CD14-positive monocyte (primary cell): ENCODE data around the gene GRIK3. TPM values are rescaled to one million over a fixed set of nuclear protein-coding genes. Genes with fewer than 3 reads are reported as not detected.

Experiments used
- DNase-seq, 3 donors: peaks; one replicate each; pipeline ENCODE4 v3.0.0-alpha.2; 2011 to 2022
- H2AFZ ChIP-seq: 2 replicates; pipeline ENCODE4 v1.6.0; 2012; ENCODE audit warnings: mild to moderate bottlenecking, low read depth, low read length, inconsistent platforms; ENCODE audit not compliant: insufficient read depth, poor library complexity, severe bottlenecking
- H3K27ac ChIP-seq, 2 donors: 1 replicate in 1 of 2; 2 replicates in 1 of 2; pipeline ENCODE4 v1.5.1; 2012 to 2013; ENCODE audit warnings: low read length in 2 of 2, control low read depth in 1 of 2, inconsistent platforms in 1 of 2, low read depth in 1 of 2, mild to moderate bottlenecking in 1 of 2
- H3K27me3 ChIP-seq, 2 donors: one replicate each; pipeline versions ENCODE4 v1.6.0 to v1.6.1; 2011 to 2013; ENCODE audit warnings: low read length in 2 of 2; ENCODE audit not compliant: control insufficient read depth in 2 of 2, insufficient read depth in 2 of 2
- H3K36me3 ChIP-seq, 2 donors: replicated peaks in 1 of 2; 1 replicate in 1 of 2; 2 replicates in 1 of 2; pipeline versions ENCODE4 v1.5.1 to v1.6.1; 2012 to 2013; ENCODE audit warnings: low read length in 2 of 2, control low read depth in 1 of 2, inconsistent platforms in 1 of 2, mild to moderate bottlenecking in 1 of 2; ENCODE audit not compliant: insufficient read depth in 2 of 2, control insufficient read depth in 1 of 2
- H3K4me1 ChIP-seq, 2 donors: 1 replicate in 1 of 2; 2 replicates in 1 of 2; pipeline versions ENCODE4 v1.5.1 to v1.6.1; 2012 to 2013; ENCODE audit warnings: low read length in 2 of 2, control low read depth in 1 of 2, inconsistent platforms in 1 of 2, mild to moderate bottlenecking in 1 of 2, moderate library complexity in 1 of 2; ENCODE audit not compliant: insufficient read depth in 2 of 2, control insufficient read depth in 1 of 2
- H3K4me2 ChIP-seq: replicated peaks from 2 replicates; pipeline ENCODE3; 2012; ENCODE audit warnings: low read length, moderate library complexity, mild to moderate bottlenecking; ENCODE audit not compliant: poor library complexity, severe bottlenecking; ENCODE audit errors: extremely low read depth
- H3K4me3 ChIP-seq, 3 experiments: fragments of 200-600 bp in 1 of 3; sonication (generic) in 1 of 3; replicated peaks in 1 of 3; 1 replicate in 2 of 3; 2 replicates in 1 of 3; pipeline ENCODE4 v1.5.1; 2011 to 2013; ENCODE audit warnings: low read length in 3 of 3, mild to moderate bottlenecking in 3 of 3, control low read depth in 2 of 3, low read depth in 2 of 3, inconsistent platforms in 1 of 3, moderate library complexity in 1 of 3
- H3K79me2 ChIP-seq: 2 replicates; pipeline ENCODE4 v1.6.0; 2012; ENCODE audit warnings: mild to moderate bottlenecking, control low read depth, inconsistent platforms, low read length, moderate library complexity; ENCODE audit not compliant: insufficient read depth
- H3K9ac ChIP-seq: 2 replicates; pipeline ENCODE4 v1.6.0; 2017; ENCODE audit warnings: low read length, mild to moderate bottlenecking; ENCODE audit not compliant: insufficient read depth, poor library complexity, severe bottlenecking
- H3K9me3 ChIP-seq, 2 donors: replicated peaks in 1 of 2; 1 replicate in 1 of 2; 2 replicates in 1 of 2; pipeline versions ENCODE4 v1.5.1 to v1.6.1; 2012 to 2013; ENCODE audit warnings: low read length in 2 of 2, control low read depth in 1 of 2; ENCODE audit not compliant: control insufficient read depth in 1 of 2, insufficient read depth in 1 of 2
- H4K20me1 ChIP-seq: 2 replicates; pipeline ENCODE4 v1.6.0; 2012; ENCODE audit warnings: mild to moderate bottlenecking, low read length, control low read depth, moderate library complexity; ENCODE audit not compliant: insufficient read depth
- H3K27ac Mint-ChIP-seq, 7 donors: one replicate each; pipeline ENCODE4 v1.8.0; 2020; ENCODE audit warnings: mild to moderate bottlenecking in 7 of 7, mixed read lengths in 7 of 7, moderate library complexity in 6 of 7, inconsistent platforms in 2 of 7
- H3K27me3 Mint-ChIP-seq, 3 donors: one replicate each; pipeline ENCODE4 v1.8.0; 2021 to 2022; ENCODE audit warnings: low read depth in 3 of 3, mild to moderate bottlenecking in 3 of 3, mixed read lengths in 3 of 3, moderate library complexity in 3 of 3, inconsistent platforms in 1 of 3
- H3K36me3 Mint-ChIP-seq, 2 donors: one replicate each; pipeline ENCODE4 v1.8.0; 2020; ENCODE audit warnings: mixed read lengths in 2 of 2, inconsistent platforms in 1 of 2, mild to moderate bottlenecking in 1 of 2
- H3K4me1 Mint-ChIP-seq: one replicate; pipeline ENCODE4 v1.8.0; 2020; ENCODE audit warnings: mild to moderate bottlenecking, mixed read lengths
- H3K4me3 Mint-ChIP-seq, 2 donors: one replicate each; pipeline ENCODE4 v1.8.0; 2020; ENCODE audit warnings: mild to moderate bottlenecking in 2 of 2, mixed read lengths in 2 of 2, moderate library complexity in 1 of 2
- H3K9me3 Mint-ChIP-seq, 7 donors: one replicate each; pipeline ENCODE4 v1.8.0; 2020 to 2022; ENCODE audit warnings: mixed read lengths in 7 of 7, mild to moderate bottlenecking in 6 of 7, moderate library complexity in 6 of 7, inconsistent platforms in 2 of 7
- WGBS: methylation state at CpG from one replicate; pipeline ENCODE4 v1.1.5; 2013; ENCODE audit warnings: missing lambda C conversion rate; ENCODE audit not compliant: insufficient coverage; 5-methylcytosine and 5-hydroxymethylcytosine counted together
- intact Hi-C, 2 donors: fragments of 100-400 bp; cut with micrococcal nuclease; formaldehyde crosslinking; loops; one replicate each; pipeline versions ENCODE4 v1.15.0 to v1.15.1; 2023
- polyA plus RNA-seq, 3 donors: library from polyadenylated mRNA; depleted of rRNA in 1 of 3; unstranded in 2 of 3; stranded (reverse) in 1 of 3; fragments of 300-500 nt in 2 of 3; fragments of >200 nt in 1 of 3; fragmentation: Illumina TruSeq in 2 of 3; gene quantifications; 1 replicate in 2 of 3; 2 replicates in 1 of 3; pipeline ENCODE4 v1.2.3, GENCODE V29; 2012 to 2021
- TF ChIP-seq, protein P1 (sequence below): fragments of 200-600 bp; IDR thresholded peaks from one replicate; pipeline ENCODE4 v1.8.0; 2022; ENCODE audit warnings: antibody characterized with exemption, mild to moderate bottlenecking

The GRIK3 gene
- polyA plus RNA-seq, 3 donors, result not detected

DNA sequence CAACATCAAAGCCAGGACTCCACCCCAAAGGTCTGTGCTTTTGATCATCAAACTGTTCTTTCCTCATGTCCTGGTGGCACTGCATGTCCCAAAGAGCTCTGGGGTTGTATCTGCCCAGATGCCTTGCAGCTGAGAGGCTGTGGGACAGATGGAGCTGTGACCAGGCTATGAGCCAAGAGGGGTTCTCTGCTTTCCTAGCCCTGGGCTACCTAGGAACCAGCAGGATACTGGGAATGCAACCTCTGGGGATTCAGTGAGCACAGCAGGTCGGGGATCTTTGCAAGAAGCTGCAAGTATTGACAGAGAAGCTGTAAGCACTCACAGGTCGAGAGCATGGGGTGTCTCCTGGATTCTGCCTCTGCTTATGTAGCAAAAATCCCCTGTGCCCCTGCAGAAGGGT is 186.6 kb downstream of the GRIK3 start:
- Histone ChIP-seq H4K20me1 (no peaks in the 10 kb centered on the region), H2AFZ (no peak overlapping the region), H3K27me3 (no peaks in the 10 kb centered on the region), H3K9ac (no peak overlapping the region), H3K79me2 (no peaks in the 10 kb centered on the region), H3K36me3 (no peaks in the 10 kb centered on the region), H3K4me2 (no peak overlapping the region), H3K9me3 (no peaks in the 10 kb centered on the region), H3K4me1 (no peaks in the 10 kb centered on the region), H3K27ac (no peak overlapping the region), H3K4me3 (no peak overlapping the region)
- Mint-ChIP-seq H3K4me1 (no peaks in the 10 kb centered on the region), H3K27ac (no peak overlapping the region), H3K36me3 (no peaks in the 10 kb centered on the region), H3K4me3 (no peak overlapping the region), H3K9me3 (peaks cover 0 to 2% (median 0%) of the 10 kb centered on the region in 7 donors), H3K27me3 (peaks cover 14 to 29% (median 15%) of the 10 kb centered on the region in 3 donors)
- no peak for DNase-seq
- intact Hi-C loops, result no loop called here
- TF ChIP-seq, protein P1, sequence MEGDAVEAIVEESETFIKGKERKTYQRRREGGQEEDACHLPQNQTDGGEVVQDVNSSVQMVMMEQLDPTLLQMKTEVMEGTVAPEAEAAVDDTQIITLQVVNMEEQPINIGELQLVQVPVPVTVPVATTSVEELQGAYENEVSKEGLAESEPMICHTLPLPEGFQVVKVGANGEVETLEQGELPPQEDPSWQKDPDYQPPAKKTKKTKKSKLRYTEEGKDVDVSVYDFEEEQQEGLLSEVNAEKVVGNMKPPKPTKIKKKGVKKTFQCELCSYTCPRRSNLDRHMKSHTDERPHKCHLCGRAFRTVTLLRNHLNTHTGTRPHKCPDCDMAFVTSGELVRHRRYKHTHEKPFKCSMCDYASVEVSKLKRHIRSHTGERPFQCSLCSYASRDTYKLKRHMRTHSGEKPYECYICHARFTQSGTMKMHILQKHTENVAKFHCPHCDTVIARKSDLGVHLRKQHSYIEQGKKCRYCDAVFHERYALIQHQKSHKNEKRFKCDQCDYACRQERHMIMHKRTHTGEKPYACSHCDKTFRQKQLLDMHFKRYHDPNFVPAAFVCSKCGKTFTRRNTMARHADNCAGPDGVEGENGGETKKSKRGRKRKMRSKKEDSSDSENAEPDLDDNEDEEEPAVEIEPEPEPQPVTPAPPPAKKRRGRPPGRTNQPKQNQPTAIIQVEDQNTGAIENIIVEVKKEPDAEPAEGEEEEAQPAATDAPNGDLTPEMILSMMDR, result no peak
- WGBS, result 0% methylated on average over 2 of the region's 2 CpGs

DNA sequence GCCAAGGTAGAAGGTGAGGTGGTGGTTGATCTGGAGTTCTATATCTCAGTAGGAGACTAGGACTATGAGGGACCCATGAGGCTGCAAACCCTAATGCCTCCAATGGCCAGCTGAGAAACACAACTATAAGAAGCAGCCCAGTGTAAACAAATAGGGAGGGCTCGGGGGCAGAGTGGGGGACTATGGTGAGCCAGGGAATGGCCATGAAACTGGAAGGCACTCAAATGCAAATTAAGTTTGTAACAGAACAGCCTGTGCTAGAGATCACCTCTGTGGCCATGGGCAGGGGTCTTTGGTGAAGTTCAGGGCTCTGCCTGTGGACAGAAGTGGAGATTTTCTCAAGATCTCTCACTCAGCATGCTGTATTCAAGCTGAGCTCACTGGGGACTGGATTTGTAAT is 187.1 kb downstream of the GRIK3 start:
- H3K4me3 ChIP-seq, result no peak overlapping the region
- DNase-seq, result no peak
- H3K79me2 ChIP-seq, result no peaks in the 10 kb centered on the region
- H3K4me1 ChIP-seq, result no peaks in the 10 kb centered on the region
- Mint-ChIP-seq H3K27me3 (peaks cover 14 to 29% (median 15%) of the 10 kb centered on the region in 3 donors), H3K4me1 (no peaks in the 10 kb centered on the region), H3K36me3 (no peaks in the 10 kb centered on the region), H3K9me3 (peaks cover 0 to 2% (median 0%) of the 10 kb centered on the region in 7 donors), H3K27ac (no peak overlapping the region), H3K4me3 (peak overlapping the region in 1 of 2 donors; percentile 26)
- 22% methylated on average over 1 of the region's 1 CpG for WGBS
- no peak overlapping the region for H3K27ac ChIP-seq
- H3K9ac ChIP-seq, result no peak overlapping the region
- H4K20me1 ChIP-seq, result no peaks in the 10 kb centered on the region
- no peaks in the 10 kb centered on the region for H3K27me3 ChIP-seq
- H3K36me3 ChIP-seq, result no peaks in the 10 kb centered on the region
- H3K9me3 ChIP-seq, result no peaks in the 10 kb centered on the region
- H3K4me2 ChIP-seq, result no peak overlapping the region
- TF ChIP-seq, protein P1, result no peak
- intact Hi-C loops, result no loop called here
- no peak overlapping the region for H2AFZ ChIP-seq
